ENCODE measurements around the gene F2RL1. TPM values are rescaled to one million over a fixed set of nuclear protein-coding genes. Genes with fewer than 3 reads are reported as not detected.

Gene F2RL1
- polyA plus RNA-seq, 1 donor (not counting 4 experiments of a cell fraction or from before 2014, with no cell fraction given), result 182 TPM

DNA sequence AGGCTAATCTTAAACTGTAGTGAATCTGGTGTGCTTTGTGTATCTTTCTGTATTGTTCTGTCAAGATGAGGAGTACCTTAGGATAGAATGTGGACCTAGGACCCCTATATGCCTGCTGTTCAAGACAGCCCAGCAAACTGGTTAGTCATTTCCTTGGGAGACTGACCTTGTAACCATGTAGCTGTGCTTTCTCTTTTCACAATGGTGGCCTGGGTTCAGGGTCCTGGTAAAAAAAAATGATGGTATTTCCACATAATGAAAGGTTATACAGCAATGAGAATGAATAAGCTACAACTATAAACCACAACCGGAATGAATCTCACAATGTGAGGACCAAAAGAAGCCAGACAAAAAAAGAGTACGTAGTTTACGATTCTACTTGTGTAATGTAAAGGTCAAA, 36.4 kb upstream of the F2RL1 start:
- DNase-seq (ENCODE audit: low read depth, low spot score) (no peak), FAIRE-seq (no peak)
- no peaks in the 10 kb centered on the region for H3K36me3 ChIP-seq (ENCODE audit: control insufficient read depth in 2 of 2, extremely low read depth in 1 of 2, insufficient read depth in 2 of 2, low read length in 2 of 2)
- H3K9me1 ChIP-seq (ENCODE audit: control insufficient read depth, extremely low read depth, insufficient read depth, low read length), result no peaks in the 10 kb centered on the region
- H3K9ac ChIP-seq (ENCODE audit: control insufficient read depth, extremely low read depth, insufficient read depth, low read length), result no peak overlapping the region
- no peak overlapping the region for H3K4me2 ChIP-seq (ENCODE audit: control insufficient read depth, extremely low read depth, insufficient read depth, low read depth, low read length)
- no peaks in the 10 kb centered on the region for H4K20me1 ChIP-seq (ENCODE audit: control insufficient read depth, extremely low read depth, insufficient read depth, low read length)
- peaks cover 5% of the 10 kb centered on the region for H3K4me1 ChIP-seq (ENCODE audit: control insufficient read depth, extremely low read depth, insufficient read depth, low read length)
- H3K27me3 ChIP-seq (ENCODE audit: control insufficient read depth, extremely low read depth, insufficient read depth, low read length), result no peaks in the 10 kb centered on the region
- TF ChIP-seq EZH2 (IDR thresholded peaks at IDR 0.05; ENCODE audit: low read length), result no peak
- TF ChIP-seq, protein P1, sequence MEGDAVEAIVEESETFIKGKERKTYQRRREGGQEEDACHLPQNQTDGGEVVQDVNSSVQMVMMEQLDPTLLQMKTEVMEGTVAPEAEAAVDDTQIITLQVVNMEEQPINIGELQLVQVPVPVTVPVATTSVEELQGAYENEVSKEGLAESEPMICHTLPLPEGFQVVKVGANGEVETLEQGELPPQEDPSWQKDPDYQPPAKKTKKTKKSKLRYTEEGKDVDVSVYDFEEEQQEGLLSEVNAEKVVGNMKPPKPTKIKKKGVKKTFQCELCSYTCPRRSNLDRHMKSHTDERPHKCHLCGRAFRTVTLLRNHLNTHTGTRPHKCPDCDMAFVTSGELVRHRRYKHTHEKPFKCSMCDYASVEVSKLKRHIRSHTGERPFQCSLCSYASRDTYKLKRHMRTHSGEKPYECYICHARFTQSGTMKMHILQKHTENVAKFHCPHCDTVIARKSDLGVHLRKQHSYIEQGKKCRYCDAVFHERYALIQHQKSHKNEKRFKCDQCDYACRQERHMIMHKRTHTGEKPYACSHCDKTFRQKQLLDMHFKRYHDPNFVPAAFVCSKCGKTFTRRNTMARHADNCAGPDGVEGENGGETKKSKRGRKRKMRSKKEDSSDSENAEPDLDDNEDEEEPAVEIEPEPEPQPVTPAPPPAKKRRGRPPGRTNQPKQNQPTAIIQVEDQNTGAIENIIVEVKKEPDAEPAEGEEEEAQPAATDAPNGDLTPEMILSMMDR (optimal IDR thresholded peaks at IDR 0.05 in 1 of 3, IDR thresholded peaks at IDR 0.05 in 1 of 3, conservative IDR thresholded peaks at IDR 0.05 in 1 of 3; ENCODE audit: extremely low read depth in 1 of 3, insufficient read depth in 2 of 3, low read length in 3 of 3), result no peak
- dilution Hi-C loops (cut with MboI; ENCODE audit: extremely low pct_ligation_motif_present, low sequenced_read_pairs), result no loop called here
- no peaks in the 10 kb centered on the region for H3K79me2 ChIP-seq (ENCODE audit: control insufficient read depth, insufficient read depth, low read length)
- no peaks in the 10 kb centered on the region for H3K9me3 ChIP-seq (ENCODE audit: control insufficient read depth, low read depth, low read length)
- no peak overlapping the region for H2AFZ ChIP-seq (ENCODE audit: control insufficient read depth, low read length)
- H3K27ac ChIP-seq (ENCODE audit: control insufficient read depth, insufficient read depth, low read length), result no peak overlapping the region
- H3K4me3 ChIP-seq (ENCODE audit: control insufficient read depth in 2 of 3, extremely low read depth in 1 of 3, insufficient read depth in 2 of 3, low read depth in 1 of 3, low read length in 3 of 3), result no peak overlapping the region

DNA sequence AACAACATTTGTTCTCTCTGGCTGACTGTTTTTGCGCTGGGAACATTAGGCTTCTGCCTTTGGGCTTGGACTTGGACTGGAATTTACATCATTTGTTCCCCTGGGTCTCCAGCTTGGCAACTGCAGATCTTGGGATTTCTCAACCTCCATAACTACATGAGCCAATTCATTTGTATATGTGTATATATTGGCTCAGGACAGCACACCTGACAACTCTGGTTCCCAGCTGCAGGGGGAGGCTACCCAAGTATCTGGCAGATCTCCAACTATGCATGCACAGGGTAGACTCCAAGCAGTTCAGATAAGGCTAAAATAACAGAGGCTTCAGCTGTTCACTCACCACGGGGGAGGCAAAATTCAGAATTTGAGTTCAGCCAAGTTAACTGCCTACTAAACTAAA, 31.6 kb upstream of the F2RL1 start:
- no peaks in the 10 kb centered on the region for H3K9me1 ChIP-seq (ENCODE audit: control insufficient read depth, extremely low read depth, insufficient read depth, low read length)
- H3K4me3 ChIP-seq (ENCODE audit: control insufficient read depth in 2 of 3, extremely low read depth in 1 of 3, insufficient read depth in 2 of 3, low read depth in 1 of 3, low read length in 3 of 3), result no peak overlapping the region
- no peak overlapping the region for H3K4me2 ChIP-seq (ENCODE audit: control insufficient read depth, extremely low read depth, insufficient read depth, low read depth, low read length)
- no peak overlapping the region for H2AFZ ChIP-seq (ENCODE audit: control insufficient read depth, low read length)
- dilution Hi-C loops (cut with MboI; ENCODE audit: extremely low pct_ligation_motif_present, low sequenced_read_pairs), result no loop called here
- H4K20me1 ChIP-seq (ENCODE audit: control insufficient read depth, extremely low read depth, insufficient read depth, low read length), result no peaks in the 10 kb centered on the region
- DNase-seq (ENCODE audit: low read depth, low spot score), result no peak
- no peak for TF ChIP-seq EZH2 (IDR thresholded peaks at IDR 0.05; ENCODE audit: low read length)
- TF ChIP-seq, protein P1 (optimal IDR thresholded peaks at IDR 0.05 in 1 of 3, IDR thresholded peaks at IDR 0.05 in 1 of 3, conservative IDR thresholded peaks at IDR 0.05 in 1 of 3; ENCODE audit: extremely low read depth in 1 of 3, insufficient read depth in 2 of 3, low read length in 3 of 3), result no peak
- no peaks in the 10 kb centered on the region for H3K36me3 ChIP-seq (ENCODE audit: control insufficient read depth in 2 of 2, extremely low read depth in 1 of 2, insufficient read depth in 2 of 2, low read length in 2 of 2)
- H3K9me3 ChIP-seq (ENCODE audit: control insufficient read depth, low read depth, low read length), result no peaks in the 10 kb centered on the region
- H3K79me2 ChIP-seq (ENCODE audit: control insufficient read depth, insufficient read depth, low read length), result no peaks in the 10 kb centered on the region
- H3K27ac ChIP-seq (ENCODE audit: control insufficient read depth, insufficient read depth, low read length), result no peak overlapping the region
- peaks cover 32% of the 10 kb centered on the region for H3K4me1 ChIP-seq (ENCODE audit: control insufficient read depth, extremely low read depth, insufficient read depth, low read length)
- peak; percentile 34 for FAIRE-seq
- H3K27me3 ChIP-seq (ENCODE audit: control insufficient read depth, extremely low read depth, insufficient read depth, low read length), result no peaks in the 10 kb centered on the region
- H3K9ac ChIP-seq (ENCODE audit: control insufficient read depth, extremely low read depth, insufficient read depth, low read length), result no peak overlapping the region
